ENCODE data around the gene SULF2. TPM values are rescaled to one million over a fixed set of nuclear protein-coding genes. Genes with fewer than 3 reads are reported as not detected.

Gene SULF2
- total RNA-seq, 2 experiments from 2014 or later: 0.47 to 0.50 TPM

GRCh38 chr20:47620808-47621805 lies 164.2 kb downstream of the SULF2 start:
- ChIA-PET CTCF (interaction anchor here (0.6 to 4.7 kb wide), 51 partner anchors 10 to 1429 kb away, joined by 3 to 39 read pairs (median 4); partner anchors contain the start of genes NCOA3 and ZMYND8), POLR2A (interaction anchor here (1.6 kb wide), 1 partner anchor 120 kb away, joined by 5 read pairs; the partner anchor contains the start of gene NCOA3)
- H3K4me3 Mint-ChIP-seq: no peak overlapping the region
- peak; percentile 21 for DNase-seq
- H3K27me3 Mint-ChIP-seq: no peaks in the 10 kb centered on the region
- peak; percentile 58 for ATAC-seq
- peak overlapping the region; percentile 71 for H3K27ac Mint-ChIP-seq
- H3K36me3 Mint-ChIP-seq (ENCODE audit: low read depth): peaks cover 40% of the 10 kb centered on the region
- peak; percentile 95 for TF ChIP-seq CTCF (IDR thresholded peaks at IDR 0.05)
- intact Hi-C loops (cut with micrococcal nuclease): loop anchor here (5.0 kb wide), 1 partner anchor 349 kb away; no protein-coding TSS in a partner anchor
- H3K4me1 Mint-ChIP-seq (ENCODE audit: low read depth): peaks cover 37% of the 10 kb centered on the region
- no peaks in the 10 kb centered on the region for H3K9me3 Mint-ChIP-seq

GRCh38 chr20:47618479-47618878 lies 166.8 kb downstream of the SULF2 start:
- DNase-seq (no peak), ATAC-seq (no peak)
- intact Hi-C loops (cut with micrococcal nuclease): no loop called here
- peaks cover 39% of the 10 kb centered on the region for H3K36me3 Mint-ChIP-seq (ENCODE audit: low read depth)
- CTCF ChIA-PET: interaction anchor here (1.0 to 4.7 kb wide), 7 partner anchors 8 to 422 kb away, joined by 3 to 39 read pairs (median 5); partner anchors contain the start of gene NCOA3
- TF ChIP-seq CTCF (IDR thresholded peaks at IDR 0.05): no peak
- no peaks in the 10 kb centered on the region for H3K27me3 Mint-ChIP-seq
- H3K4me1 Mint-ChIP-seq (ENCODE audit: low read depth): peaks cover 52% of the 10 kb centered on the region
- peak overlapping the region; percentile 61 for H3K27ac Mint-ChIP-seq
- POLR2A ChIA-PET: no interaction called here
- no peaks in the 10 kb centered on the region for H3K9me3 Mint-ChIP-seq
- no peak overlapping the region for H3K4me3 Mint-ChIP-seq

- Mint-ChIP-seq H3K4me1 (ENCODE audit: low read depth) (peaks cover 65% of the 10 kb centered on the region), H3K27me3 (no peaks in the 10 kb centered on the region), H3K9me3 (peaks cover under 1% of the 10 kb centered on the region), H3K36me3 (ENCODE audit: low read depth) (peaks cover 48% of the 10 kb centered on the region), H3K27ac (peak overlapping the region; percentile 80), H3K4me3 (no peak overlapping the region)
- ChIA-PET POLR2A (no interaction called here), CTCF (interaction anchor here (1.1 to 2.1 kb wide), 6 partner anchors 48 to 342 kb away, joined by 3 to 11 read pairs (median 5); no protein-coding TSS in a partner anchor)
- ATAC-seq (no peak), DNase-seq (no peak)
- intact Hi-C loops (cut with micrococcal nuclease): no loop called here
- no peak for TF ChIP-seq CTCF (IDR thresholded peaks at IDR 0.05)
Observed at GRCh38 chr20:47614703-47615309, 170.5 kb downstream of the SULF2 start.

- Mint-ChIP-seq H3K9me3 (peaks cover 5% of the 10 kb centered on the region), H3K36me3 (ENCODE audit: low read depth) (peaks cover 63% of the 10 kb centered on the region), H3K27ac (peak overlapping the region; percentile 96), H3K27me3 (no peaks in the 10 kb centered on the region), H3K4me3 (no peak overlapping the region), H3K4me1 (ENCODE audit: low read depth) (peaks cover 77% of the 10 kb centered on the region)
- DNase-seq: no peak
- intact Hi-C loops (cut with micrococcal nuclease): no loop called here
- CTCF ChIA-PET: interaction anchor here (0.7 to 5.5 kb wide), 6 partner anchors 8 to 339 kb away, joined by 3 to 38 read pairs (median 4); no protein-coding TSS in a partner anchor
- ATAC-seq: no peak
- POLR2A ChIA-PET: no interaction called here
- no peak for TF ChIP-seq CTCF (IDR thresholded peaks at IDR 0.05)
Observed at GRCh38 chr20:47612670-47613069, 172.6 kb downstream of the SULF2 start.
